HG02973 (cell line): ENCODE data around the gene SMIM27.
A peak's percentile ranks its signal among the peaks of the same experiment; 100 is the strongest.
"Not testable (repeated sequence)": the region's sequence is repeated elsewhere in the genome, so short reads cannot be mapped to it uniquely, and the experiment has no call there.

ENCODE experiments used
- ATAC-seq: cut with Tn5 transposase; IDR thresholded peaks from one replicate; pipeline ENCODE4 v1.9.1; 2021; ENCODE audit warnings: moderate library complexity; ENCODE audit not compliant: unreplicated experiment

The SMIM27 gene, protein sequence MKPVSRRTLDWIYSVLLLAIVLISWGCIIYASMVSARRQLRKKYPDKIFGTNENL

DNA sequence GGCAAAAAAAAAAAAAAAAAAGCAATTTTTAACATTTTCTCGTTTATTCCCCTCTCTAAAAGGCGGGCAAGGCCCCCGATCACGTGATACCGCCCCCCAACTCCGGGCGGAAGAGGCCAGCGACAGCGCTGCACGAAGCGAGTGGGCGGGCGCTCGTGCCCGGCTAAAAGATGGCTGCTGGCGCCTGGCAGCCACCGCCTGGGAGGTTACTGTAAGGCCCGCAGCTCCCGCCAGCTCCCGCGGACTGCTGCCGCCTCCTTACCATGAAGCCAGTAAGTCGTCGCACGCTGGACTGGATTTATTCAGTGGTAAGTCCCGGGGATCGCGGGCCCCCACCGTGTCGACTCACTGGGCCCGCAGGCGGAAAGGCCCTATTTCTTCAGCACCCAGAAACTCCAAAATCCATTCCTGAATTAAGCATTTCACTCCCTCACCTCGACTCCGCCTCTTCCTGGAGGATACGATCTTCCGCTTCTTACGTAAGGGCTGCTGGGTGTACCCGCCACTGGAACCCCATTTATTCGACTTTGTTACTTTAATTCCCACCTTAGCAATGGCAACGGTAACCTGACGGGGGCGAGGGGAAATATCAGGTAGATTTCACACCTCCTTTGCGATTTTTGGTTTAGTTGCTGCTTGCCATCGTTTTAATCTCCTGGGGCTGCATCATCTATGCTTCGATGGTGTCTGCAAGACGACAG lies at the start of gene SMIM27, which contains the start of gene TOPORS:
Gene SMIM27 (plus strand): TSS at position 156 of the 701 bp plus-strand sequence. CDS start 108 bp downstream, at position 264.
Gene TOPORS (minus strand): TSS at position 415 of the 701 bp plus-strand sequence. CDS start 150 bp downstream, at position 265.
- peak; percentile 61 for ATAC-seq

DNA sequence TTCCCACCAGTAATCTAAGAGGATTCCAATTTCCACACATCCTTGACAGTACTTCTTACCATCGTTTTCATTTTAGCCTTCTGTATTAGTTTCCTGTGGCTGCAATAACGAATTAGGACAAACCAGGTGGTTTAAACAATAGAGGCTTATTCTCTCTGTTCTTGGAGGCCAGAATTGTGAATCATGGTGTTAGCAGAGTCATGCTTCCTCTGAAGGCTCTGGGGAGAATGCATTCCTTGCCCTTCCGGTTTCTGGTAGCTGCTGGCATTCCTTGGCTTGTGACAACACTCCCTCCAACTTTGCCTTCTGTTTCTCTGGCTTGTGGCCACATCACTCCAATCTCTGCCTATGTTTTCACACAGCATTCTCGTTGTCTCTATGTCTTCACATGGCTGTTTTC lies 49.7 kb upstream of the SMIM27 start:
- ATAC-seq = no peak

DNA sequence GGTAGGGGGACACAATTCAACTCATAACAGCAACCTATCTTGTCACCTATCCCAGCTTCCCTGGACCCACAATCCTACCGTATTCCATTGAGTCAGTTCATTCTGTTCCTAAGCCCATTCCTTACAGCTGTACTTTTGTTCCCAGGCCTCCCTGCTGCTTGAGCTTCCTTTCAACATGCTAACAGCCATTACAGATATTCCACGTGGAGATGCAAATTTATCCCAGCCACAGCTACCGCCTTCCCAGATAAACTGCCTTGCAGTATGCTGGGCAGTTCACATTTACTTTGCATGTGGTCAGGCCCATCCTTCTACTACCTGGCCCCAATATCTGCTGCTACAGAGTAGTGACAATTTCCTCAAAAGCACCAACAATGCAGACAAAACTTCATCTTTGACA lies 49.1 kb upstream of the SMIM27 start:
- ATAC-seq = no peak

DNA sequence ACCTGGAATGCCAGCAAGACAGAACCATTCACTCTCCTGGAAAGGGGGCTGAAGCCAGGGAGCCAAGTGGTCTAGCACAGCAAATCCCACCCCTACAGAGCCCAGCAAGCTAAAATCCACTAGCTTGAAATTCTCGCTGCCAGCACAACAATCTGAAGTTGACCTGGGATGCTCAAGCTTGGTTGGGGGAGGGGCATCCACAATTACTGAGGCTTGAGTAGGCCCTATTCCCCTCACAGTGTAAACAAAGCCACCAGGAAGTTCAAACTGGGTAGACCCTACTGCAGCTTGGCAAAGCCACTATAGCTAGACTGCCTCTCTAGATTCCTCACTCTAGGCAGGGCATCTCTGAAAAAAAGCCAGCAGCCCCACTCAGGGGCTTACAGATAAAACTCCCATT lies 43.4 kb upstream of the SMIM27 start:
- no peak for ATAC-seq

DNA sequence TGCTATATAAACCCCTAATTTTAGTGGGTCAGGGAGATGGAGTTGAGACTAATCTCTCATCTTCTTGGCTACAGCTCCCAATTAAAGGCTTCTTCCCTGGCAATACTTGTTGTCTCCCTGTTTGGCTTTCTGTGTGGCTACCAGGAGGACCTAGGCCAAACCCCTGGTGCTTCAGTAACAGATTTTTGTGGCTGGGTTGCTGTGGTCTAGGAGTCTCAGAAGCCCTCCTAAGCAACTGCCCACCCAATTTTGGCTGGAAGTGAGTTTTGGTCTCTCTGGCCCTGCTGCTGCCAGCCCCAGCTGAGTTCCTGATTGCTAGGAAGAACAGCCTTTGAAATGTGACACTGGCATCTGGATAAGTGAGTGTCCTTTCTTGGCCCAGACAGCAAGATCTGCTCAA lies 35.9 kb upstream of the SMIM27 start:
- ATAC-seq = no peak

DNA sequence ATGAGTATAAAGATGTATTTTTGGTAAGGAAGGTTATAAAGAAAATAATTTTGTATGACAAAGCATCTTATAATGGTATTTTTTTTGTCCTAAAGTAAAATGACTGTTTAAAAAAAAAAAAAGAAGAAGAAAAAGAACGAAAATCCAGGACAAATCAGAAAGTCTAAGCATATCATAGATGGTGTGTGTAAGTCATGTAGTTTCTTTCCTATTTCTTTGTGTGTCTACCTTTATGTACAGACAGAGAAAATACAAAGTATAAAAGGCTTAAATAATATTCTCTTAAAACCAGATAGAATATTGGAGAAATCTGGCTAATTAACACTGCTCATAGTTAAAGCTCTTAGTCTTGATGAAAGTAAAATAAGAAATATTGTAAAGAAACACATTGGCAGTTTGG lies 33.9 kb upstream of the SMIM27 start:
- ATAC-seq = no peak

DNA sequence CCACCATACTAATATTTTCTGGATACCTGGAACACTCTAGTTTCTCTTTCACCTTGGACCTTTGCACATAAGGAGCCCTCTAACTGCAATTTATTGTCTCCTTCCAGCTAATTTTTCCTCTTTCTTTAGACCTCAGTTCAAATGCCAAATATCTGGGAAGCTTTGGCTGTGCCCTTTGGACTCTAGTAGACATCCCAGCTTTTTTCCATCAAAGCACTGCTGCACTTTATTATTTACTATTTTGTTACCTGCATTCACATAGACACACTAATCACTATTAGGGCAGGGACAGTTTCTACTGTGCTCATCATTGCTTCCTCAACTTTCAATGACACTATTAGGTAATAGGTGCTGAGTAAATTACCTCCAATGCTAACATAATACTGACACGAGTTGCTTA lies 28.2 kb upstream of the SMIM27 start:
- no peak for ATAC-seq

DNA sequence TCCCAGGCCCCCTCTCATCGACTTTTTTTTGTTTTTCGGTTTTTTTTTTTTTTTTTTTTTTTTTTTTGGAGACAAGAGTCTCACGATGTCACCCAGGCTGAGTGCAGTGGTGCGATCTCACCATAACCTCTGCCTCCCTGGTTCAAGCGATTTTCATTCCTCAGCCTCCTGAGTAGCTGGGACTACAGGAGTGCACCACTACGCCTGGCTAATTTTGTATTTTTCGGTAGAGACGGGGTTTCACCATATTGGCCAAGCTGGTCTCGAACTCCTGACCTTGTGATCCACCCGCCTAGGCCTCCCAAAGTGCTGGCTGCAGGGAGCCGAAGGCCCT lies 27.6 kb upstream of the SMIM27 start:
- not testable (repeated sequence) for ATAC-seq

DNA sequence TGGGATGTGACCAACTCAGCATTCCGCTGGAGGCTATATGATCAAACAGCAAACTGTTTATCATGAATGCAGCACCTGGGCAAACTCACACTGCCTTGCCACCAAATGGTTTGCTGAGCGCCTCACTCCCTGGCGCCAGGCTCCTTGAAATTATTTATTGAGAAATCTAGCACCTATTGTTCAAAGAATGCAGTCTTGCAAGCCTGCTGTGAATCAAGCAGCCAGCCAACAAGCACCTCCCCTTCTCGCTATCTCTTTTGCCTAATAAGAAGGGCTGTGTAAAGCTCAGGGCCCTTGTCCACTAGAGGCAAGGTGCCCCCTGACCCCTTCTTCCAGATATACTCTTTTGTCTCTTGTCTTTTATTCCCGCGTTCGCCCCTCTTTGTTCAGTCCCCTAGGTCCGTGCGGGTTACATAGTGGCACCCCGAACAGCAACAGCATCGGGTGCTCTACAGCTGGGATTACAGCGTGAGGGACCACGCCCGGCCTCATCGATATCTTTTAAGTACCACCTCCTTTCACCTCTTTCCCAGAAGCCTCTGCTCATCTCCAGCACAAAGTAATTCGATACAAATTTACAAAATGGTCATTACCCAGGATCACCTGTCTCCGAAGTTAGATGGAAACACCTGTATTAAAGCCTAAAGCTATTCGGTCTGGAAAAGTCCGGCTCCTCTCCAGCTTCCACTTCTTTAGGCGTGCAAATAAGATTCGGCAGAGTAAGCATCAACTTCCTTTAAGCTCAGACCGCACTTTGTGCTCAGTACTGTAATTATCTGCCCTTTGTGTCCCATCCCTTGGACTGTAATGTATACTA lies 27.0 kb upstream of the SMIM27 start:
- ATAC-seq = peak; percentile 14

DNA sequence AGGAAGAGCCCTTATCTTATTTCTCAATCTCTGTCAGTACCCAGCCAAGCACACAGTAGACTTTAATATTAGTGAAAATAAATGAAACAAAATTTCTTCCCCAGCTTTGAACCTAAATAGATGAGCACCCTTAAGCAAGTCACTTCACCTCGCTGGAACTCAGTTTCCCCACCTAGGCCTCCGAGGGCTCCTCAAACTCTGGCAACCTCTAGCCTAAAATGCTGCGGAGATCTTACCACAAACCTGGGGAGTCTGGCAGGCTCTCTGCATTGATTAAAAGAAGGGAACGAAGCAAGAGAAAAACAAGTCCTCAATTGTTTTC lies 26.5 kb upstream of the SMIM27 start:
- ATAC-seq = peak; percentile 12

DNA sequence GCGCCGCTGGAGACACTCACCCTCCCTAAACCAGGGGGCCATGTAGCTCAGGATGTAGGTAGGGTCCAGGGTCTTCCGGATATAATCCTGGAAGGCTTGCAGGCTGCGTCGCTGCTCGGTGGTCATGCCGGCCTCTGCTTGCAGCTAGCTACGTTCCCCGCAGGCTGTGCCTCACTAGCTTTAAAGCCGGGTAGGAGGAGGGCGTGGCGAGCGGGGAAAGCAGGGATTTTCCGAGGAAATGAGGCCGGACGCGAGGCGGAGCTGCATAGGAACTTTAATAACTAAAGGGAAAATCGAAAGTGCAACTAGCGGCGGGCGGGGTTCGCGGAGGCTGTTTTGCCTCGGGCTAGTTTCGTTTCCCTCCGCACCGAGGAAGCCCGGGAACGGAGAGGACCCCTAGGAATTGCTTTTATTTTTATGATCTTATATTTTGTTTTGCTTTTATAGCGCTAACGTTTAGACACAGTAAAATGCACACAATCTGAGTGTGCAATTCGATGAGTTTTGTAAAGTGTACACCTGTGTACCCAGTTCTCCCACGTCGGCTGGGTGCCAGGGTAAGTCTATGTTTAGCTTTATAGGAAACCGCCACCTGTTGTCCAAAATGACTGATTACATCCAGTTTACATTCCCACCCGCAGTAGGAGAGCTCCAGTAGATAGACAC lies 26.0 kb upstream of the SMIM27 start, which contains the start of gene RIGI:
Gene RIGI (minus strand): TSS at position 156 of the 666 bp plus-strand sequence. CDS start 30 bp downstream, at position 126.
- peak; percentile 68 for ATAC-seq

DNA sequence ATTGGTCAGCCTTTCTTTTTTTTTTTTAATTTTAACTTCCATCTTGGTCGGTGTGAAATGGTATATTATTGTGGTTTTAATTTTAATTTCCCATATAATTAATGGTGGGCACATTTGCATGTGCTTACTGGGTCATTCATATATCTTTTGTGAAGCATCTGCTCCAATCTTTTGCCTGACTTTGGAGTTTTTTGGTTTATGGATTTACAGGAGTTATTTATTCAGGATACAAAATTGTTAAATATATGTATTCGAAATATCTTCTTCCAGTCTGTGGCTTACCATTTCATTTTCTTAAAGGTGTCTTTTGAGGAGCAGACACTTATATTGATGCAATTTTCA lies 25.4 kb upstream of the SMIM27 start:
- ATAC-seq = no peak

DNA sequence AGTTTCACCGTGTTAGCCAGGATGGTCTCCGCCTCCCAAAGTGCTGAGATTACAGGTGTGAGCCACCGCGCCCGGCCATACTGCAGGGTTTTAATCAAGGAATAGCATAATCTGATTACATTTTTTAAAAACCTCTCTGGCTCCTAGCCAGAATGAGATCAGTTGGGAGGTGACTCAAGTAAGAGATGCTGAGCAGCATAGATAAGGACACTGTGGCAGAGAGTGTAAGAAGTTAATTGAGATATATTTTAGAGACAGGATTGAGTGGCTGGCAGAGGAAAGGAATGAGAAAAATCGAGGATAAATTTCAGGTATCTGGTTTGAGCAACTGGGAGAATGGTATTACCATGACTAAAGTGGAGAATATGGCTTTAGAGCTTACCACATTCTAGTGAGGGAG lies 18.8 kb upstream of the SMIM27 start:
- ATAC-seq = no peak

DNA sequence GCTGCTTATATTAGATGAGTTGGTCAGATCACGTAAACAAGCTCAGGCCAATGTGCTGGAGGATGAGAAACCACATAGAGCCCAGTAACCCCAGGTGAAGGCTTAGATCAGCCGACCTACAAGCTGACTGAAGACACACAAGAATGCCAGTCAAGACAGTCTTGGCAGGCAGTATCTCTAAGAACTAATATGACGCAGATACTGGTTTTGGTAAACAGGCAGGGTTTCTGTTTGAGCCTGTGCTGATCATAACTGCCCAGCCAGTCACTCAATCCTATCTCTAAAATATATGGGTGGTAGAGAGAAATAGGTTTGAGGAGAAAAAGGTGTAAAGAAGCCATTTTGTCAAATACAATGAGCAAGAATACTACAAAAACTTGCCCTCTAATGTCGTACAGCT lies 18.3 kb upstream of the SMIM27 start:
- ATAC-seq = no peak

DNA sequence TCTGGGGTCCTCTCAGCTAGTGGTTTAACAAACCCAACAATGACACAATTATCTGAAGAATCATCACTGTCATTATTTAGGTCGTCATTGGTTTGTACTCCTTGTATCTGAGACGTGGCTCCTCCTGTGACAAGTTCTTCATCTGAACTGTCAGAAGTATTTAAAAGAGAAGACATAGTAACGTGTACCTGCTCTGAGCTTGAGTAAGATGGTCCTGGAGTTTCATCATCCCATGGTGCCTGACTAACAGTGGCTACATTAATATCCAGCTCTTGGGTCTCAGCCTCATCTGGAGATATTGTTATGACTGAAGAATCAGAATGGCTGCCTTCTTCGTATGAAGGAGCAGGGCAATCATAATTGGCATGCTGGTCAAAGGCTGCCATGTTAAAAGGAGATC lies 9.1 kb upstream of the SMIM27 start:
- ATAC-seq = no peak

DNA sequence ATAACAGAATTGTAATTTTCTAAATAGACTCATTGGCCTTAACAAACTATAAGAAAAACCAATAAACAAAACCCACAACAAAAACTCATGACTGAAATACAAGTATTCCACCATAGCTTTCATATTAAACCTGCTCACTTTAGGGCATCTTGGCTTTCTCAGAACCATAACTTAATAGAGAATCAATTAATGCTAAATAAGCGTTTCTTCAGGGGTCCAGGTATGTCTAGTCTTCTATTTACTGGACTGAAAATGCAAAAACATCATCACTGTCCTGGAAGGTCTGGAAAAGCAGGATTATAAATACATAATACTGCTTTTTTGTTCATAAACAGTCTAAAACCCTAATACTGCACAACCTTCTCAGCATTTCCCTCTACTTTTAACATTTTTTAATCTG lies 6.2 kb upstream of the SMIM27 start:
- no peak for ATAC-seq

DNA sequence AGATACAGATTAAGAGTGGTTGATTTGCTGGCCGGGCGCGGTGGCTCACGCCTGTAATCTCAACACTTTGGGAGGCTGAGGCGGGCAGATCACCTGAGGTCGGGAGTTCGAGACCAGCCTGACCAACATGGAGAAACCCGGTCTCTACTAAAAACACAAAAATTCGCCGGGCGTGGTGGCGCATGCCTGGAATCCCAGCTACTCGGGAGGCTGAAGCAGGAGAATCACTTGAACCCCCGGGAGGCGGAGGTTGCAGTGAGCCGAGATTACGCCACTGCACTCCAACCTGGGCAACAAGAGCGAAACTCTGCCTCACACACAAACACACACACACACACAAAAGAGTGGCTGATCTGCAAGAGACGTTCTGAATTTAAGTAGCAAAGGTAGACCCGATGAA lies 3.9 kb upstream of the SMIM27 start:
- ATAC-seq = not testable (repeated sequence)

DNA sequence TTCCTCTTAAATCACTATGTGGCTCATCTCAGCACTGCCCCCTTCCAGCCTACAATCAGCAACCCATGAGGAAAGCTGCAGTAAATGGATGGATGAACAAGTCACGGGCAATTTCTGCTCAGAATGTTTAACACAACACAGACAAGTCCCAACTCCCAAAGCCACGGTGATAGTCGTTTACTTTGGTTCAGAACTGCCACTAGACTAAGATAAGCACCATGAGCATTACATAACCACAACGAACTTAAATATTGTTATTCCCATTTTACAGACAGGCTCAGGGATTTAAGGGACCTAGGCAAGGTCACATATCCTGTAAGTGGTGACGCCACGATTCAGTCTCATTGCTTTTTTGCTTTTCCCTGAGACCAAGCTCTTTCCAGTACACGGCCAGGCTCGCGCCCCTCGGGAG lies 2.0 kb upstream of the SMIM27 start:
- no peak for ATAC-seq

DNA sequence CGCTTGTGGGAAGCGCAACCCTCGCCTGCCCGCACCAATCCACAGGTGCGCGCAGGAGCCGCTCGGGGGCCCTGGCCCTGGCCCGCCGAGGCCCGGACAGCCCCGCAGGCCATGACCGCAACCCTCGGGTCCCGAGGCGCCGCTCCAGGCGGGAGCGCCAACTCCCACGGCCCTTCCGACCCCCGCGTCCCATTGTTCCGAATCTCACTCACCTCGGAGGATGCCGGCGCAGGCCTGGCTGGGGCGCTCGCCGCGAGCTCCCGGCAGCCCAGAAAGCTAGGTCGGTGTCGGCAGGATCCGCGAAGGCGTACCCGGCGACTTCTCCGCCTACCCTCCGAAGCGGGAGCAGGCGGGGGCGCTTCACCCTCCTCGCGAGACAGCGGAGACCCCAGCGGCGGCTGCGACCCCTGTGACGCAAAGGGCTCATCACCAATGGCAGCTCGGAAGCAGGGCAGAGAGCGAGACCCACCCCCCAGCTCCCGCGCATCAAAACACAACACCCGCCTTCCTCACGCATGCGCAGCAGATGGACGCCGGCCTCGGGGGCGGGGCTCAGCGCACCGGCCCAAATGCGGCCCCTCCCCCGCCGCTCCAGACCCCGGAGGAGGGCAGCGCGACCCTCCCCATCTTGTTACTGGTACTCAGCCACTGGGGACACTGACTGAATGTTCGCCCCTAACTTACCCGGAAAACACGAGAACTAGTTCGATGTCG lies 1.4 kb upstream of the SMIM27 start:
- peak; percentile 64 for ATAC-seq

DNA sequence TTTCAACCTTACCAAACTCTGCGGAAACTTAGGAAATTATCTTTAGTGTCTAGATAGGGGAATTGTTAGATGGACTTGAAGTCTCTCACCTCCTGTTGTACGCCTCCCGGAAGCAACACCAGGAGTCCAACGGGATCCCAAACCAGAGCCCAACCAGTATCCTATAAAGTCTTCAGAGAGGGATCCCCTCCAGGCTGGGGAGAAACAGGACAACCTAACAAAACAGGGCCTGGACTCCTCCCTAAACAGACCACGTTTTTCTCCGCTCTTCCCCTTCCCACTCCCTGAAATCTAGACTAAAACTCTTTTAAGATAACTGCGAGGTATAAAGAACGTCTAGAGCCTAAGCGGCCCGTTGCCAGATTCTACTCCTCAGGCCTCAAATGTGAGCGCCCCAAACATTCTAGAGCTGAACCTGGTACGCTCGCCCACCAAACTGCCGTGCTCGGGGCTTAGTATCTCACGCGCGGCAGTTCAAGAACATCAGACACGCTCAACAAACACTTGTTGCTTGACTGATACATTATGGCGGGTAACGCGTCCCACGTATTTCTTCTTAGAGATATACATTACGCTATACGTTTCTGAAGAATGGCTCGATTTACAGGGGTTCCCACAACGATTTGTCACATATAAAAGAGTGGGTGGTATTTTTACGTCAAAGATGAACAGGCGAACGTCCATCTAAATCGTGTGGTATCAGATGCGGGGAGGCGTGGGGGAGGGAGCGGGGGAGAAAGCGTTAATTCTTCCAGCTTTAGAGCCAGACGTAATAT lies 663 bp upstream of the SMIM27 start:
- ATAC-seq = peak; percentile 1
